H9 (cell line): ENCODE data around the gene NDE1. TPM values are rescaled to one million over a fixed set of nuclear protein-coding genes. Genes with fewer than 3 reads are reported as not detected.

ENCODE experiments used
- DNase-seq: peaks from one replicate; pipeline ENCODE4 v3.0.0-alpha.2; 2017
- H2AFZ ChIP-seq: one replicate; pipeline ENCODE4 v1.6.1; 2013; ENCODE audit warnings: mild to moderate bottlenecking, low read length, control low read depth, moderate library complexity
- H2AK5ac ChIP-seq: 2 replicates; pipeline ENCODE4 v1.6.1; 2013; ENCODE audit warnings: low read length, control low read depth, mixed read lengths; ENCODE audit not compliant: insufficient read length
- H2BK120ac ChIP-seq: one replicate; pipeline ENCODE4 v1.6.1; 2013; ENCODE audit warnings: low read depth, mild to moderate bottlenecking, low read length, control low read depth, inconsistent platforms; ENCODE audit not compliant: poor library complexity, severe bottlenecking
- H2BK12ac ChIP-seq: 2 replicates; pipeline ENCODE4 v1.6.1; 2013; ENCODE audit warnings: low read length, control low read depth, mixed read lengths, low read depth; ENCODE audit not compliant: insufficient read length
- H2BK15ac ChIP-seq: 2 replicates; pipeline ENCODE4 v1.6.1; 2013; ENCODE audit warnings: low read depth, low read length, control low read depth
- H2BK20ac ChIP-seq: one replicate; pipeline ENCODE4 v1.6.1; 2013; ENCODE audit warnings: low read depth, mild to moderate bottlenecking, low read length, control low read depth, inconsistent platforms; ENCODE audit not compliant: poor library complexity, severe bottlenecking
- H2BK5ac ChIP-seq: 2 replicates; pipeline ENCODE4 v1.6.1; 2013; ENCODE audit warnings: low read length, control low read depth, mixed read lengths; ENCODE audit not compliant: insufficient read length
- H3K14ac ChIP-seq: 2 replicates; pipeline ENCODE4 v1.6.1; 2013; ENCODE audit warnings: low read length, control low read depth; ENCODE audit not compliant: insufficient read depth
- H3K18ac ChIP-seq: 2 replicates; pipeline ENCODE4 v1.6.1; 2013; ENCODE audit warnings: low read depth, mild to moderate bottlenecking, mixed read lengths, low read length, control low read depth; ENCODE audit not compliant: insufficient read length
- H3K23ac ChIP-seq: 2 replicates; pipeline ENCODE4 v1.6.1; 2013; ENCODE audit warnings: low read length, control low read depth, mixed read lengths, low read depth; ENCODE audit not compliant: insufficient read length
- H3K23me2 ChIP-seq: 2 replicates; pipeline ENCODE4 v1.6.1; 2013; ENCODE audit warnings: low read depth, mild to moderate bottlenecking, mixed read lengths, low read length, control low read depth; ENCODE audit not compliant: insufficient read length, poor library complexity, severe bottlenecking
- H3K27ac ChIP-seq: 2 replicates; pipeline ENCODE4 v1.5.1; 2013; ENCODE audit warnings: low read length, control low read depth, mixed read lengths, low read depth; ENCODE audit not compliant: insufficient read length
- H3K27me3 ChIP-seq: 2 replicates; pipeline ENCODE4 v1.6.1; 2013; ENCODE audit warnings: low read length, control low read depth, inconsistent platforms; ENCODE audit not compliant: insufficient read depth
- H3K4ac ChIP-seq: 2 replicates; pipeline ENCODE4 v1.6.1; 2013; ENCODE audit warnings: low read depth, mild to moderate bottlenecking, control low read depth, inconsistent platforms, low read length, moderate library complexity
- H3K4me1 ChIP-seq: 2 replicates; pipeline ENCODE4 v1.6.1; 2013; ENCODE audit warnings: low read length, control low read depth, inconsistent platforms; ENCODE audit not compliant: insufficient read depth
- H3K4me2 ChIP-seq: 2 replicates; pipeline ENCODE4 v1.6.1; 2013; ENCODE audit warnings: low read length, control low read depth, mixed read lengths; ENCODE audit not compliant: insufficient read length, insufficient read depth
- H3K56ac ChIP-seq: 2 replicates; pipeline ENCODE4 v1.6.1; 2013; ENCODE audit warnings: low read depth, mild to moderate bottlenecking, mixed read lengths, low read length, control low read depth; ENCODE audit not compliant: insufficient read length
- H3K79me1 ChIP-seq: 2 replicates; pipeline ENCODE4 v1.6.1; 2013; ENCODE audit warnings: low read depth, mild to moderate bottlenecking, moderate library complexity, low read length, control low read depth, inconsistent platforms; ENCODE audit not compliant: insufficient read depth, poor library complexity, severe bottlenecking
- H3K79me2 ChIP-seq: 2 replicates; pipeline ENCODE4 v1.6.1; 2013; ENCODE audit warnings: low read length, control low read depth, inconsistent platforms; ENCODE audit not compliant: insufficient read depth
- H3K9ac ChIP-seq: 2 replicates; pipeline ENCODE4 v1.6.1; 2013; ENCODE audit warnings: low read length, control low read depth, mixed read lengths; ENCODE audit not compliant: insufficient read length; ENCODE audit errors: extremely low read depth
- H3K9me3 ChIP-seq: one replicate; pipeline ENCODE4 v1.6.1; 2013; ENCODE audit warnings: low read depth, low read length, inconsistent platforms; ENCODE audit not compliant: control insufficient read depth
- H3T11ph ChIP-seq: one replicate; pipeline ENCODE4 v1.6.1; 2013; ENCODE audit warnings: mild to moderate bottlenecking, low read length, control low read depth, inconsistent platforms
- H4K20me1 ChIP-seq: one replicate; pipeline ENCODE4 v1.6.1; 2013; ENCODE audit not compliant: control insufficient read depth, insufficient read length, insufficient read depth
- H4K5ac ChIP-seq: 2 replicates; pipeline ENCODE4 v1.6.1; 2013; ENCODE audit warnings: low read depth, mild to moderate bottlenecking, mixed read lengths, low read length, control low read depth; ENCODE audit not compliant: insufficient read length
- H4K8ac ChIP-seq: replicated peaks from 2 replicates; pipeline ENCODE4 v1.6.1; 2013; ENCODE audit warnings: low read length, control low read depth, mixed read lengths, low read depth; ENCODE audit not compliant: insufficient read length
- H4K91ac ChIP-seq: 2 replicates; pipeline ENCODE4 v1.6.1; 2013; ENCODE audit warnings: low read depth, mild to moderate bottlenecking, moderate library complexity, mixed read lengths, low read length, control low read depth; ENCODE audit not compliant: insufficient read length
- H3K27ac Mint-ChIP-seq, 3 experiments: 2 replicates in 2 of 3; 3 replicates in 1 of 3; pipeline ENCODE4 v1.8.0; 2020 to 2021; ENCODE audit warnings: mixed read lengths in 3 of 3, mild to moderate bottlenecking in 1 of 3, moderate library complexity in 1 of 3
- H3K27me3 Mint-ChIP-seq: 2 replicates; pipeline ENCODE4 v1.8.0; 2021; ENCODE audit warnings: low read depth, mild to moderate bottlenecking, moderate library complexity, mixed read lengths
- H3K36me3 Mint-ChIP-seq, 3 experiments: 2 replicates in 2 of 3; 3 replicates in 1 of 3; pipeline ENCODE4 v1.8.0; 2020 to 2021; ENCODE audit warnings: low read depth in 3 of 3, mixed read lengths in 3 of 3; ENCODE audit not compliant: insufficient read depth in 1 of 3
- H3K4me1 Mint-ChIP-seq, 2 experiments: 2 replicates each; pipeline ENCODE4 v1.8.0; 2020; ENCODE audit warnings: mixed read lengths in 2 of 2
- H3K4me3 Mint-ChIP-seq, 2 experiments: 2 replicates in 1 of 2; 3 replicates in 1 of 2; pipeline ENCODE4 v1.8.0; 2020 to 2021; ENCODE audit warnings: mild to moderate bottlenecking in 2 of 2, mixed read lengths in 2 of 2, moderate library complexity in 1 of 2
- H3K9me3 Mint-ChIP-seq, 2 experiments: 2 replicates in 1 of 2; 3 replicates in 1 of 2; pipeline ENCODE4 v1.8.0; 2020; ENCODE audit warnings: mild to moderate bottlenecking in 2 of 2, mixed read lengths in 2 of 2, moderate library complexity in 1 of 2
- WGBS: extraction: QIAGEN DNeasy Blood & Tissue Kit; methylation state at CpG from one replicate; pipeline ENCODE4 v1.1.7; 2013; ENCODE audit warnings: missing lambda C conversion rate, low lambda C conversion rate, mixed read lengths; ENCODE audit not compliant: insufficient read length; ENCODE audit errors: extremely low coverage; 5-methylcytosine and 5-hydroxymethylcytosine counted together
- total RNA-seq: library from RNA; stranded (reverse); gene quantifications from 2 replicates; pipeline ENCODE4 v1.2.1, GENCODE V29; 2021
- TF ChIP-seq, protein P1 (sequence below): fragments of 200-600 bp; sonication (generic); conservative IDR thresholded peaks from 3 replicates; pipeline ENCODE4 v1.8.0; 2021; ENCODE audit warnings: antibody characterized with exemption, mild to moderate bottlenecking

NDE1 gene
- total RNA-seq, 1 experiment from 2014 or later, result 49.6 TPM

- no peak overlapping the region for H3K27ac Mint-ChIP-seq
- H3K9me3 ChIP-seq, result no peaks in the 10 kb centered on the region
- H2BK15ac ChIP-seq, result no peak overlapping the region
- H3K9me3 Mint-ChIP-seq, result no peaks in the 10 kb centered on the region
- H3K27me3 ChIP-seq, result no peaks in the 10 kb centered on the region
- H3K79me2 ChIP-seq, result no peaks in the 10 kb centered on the region
- no peak overlapping the region for H4K8ac ChIP-seq
- H3K56ac ChIP-seq, result no peak overlapping the region
- TF ChIP-seq, protein P1, sequence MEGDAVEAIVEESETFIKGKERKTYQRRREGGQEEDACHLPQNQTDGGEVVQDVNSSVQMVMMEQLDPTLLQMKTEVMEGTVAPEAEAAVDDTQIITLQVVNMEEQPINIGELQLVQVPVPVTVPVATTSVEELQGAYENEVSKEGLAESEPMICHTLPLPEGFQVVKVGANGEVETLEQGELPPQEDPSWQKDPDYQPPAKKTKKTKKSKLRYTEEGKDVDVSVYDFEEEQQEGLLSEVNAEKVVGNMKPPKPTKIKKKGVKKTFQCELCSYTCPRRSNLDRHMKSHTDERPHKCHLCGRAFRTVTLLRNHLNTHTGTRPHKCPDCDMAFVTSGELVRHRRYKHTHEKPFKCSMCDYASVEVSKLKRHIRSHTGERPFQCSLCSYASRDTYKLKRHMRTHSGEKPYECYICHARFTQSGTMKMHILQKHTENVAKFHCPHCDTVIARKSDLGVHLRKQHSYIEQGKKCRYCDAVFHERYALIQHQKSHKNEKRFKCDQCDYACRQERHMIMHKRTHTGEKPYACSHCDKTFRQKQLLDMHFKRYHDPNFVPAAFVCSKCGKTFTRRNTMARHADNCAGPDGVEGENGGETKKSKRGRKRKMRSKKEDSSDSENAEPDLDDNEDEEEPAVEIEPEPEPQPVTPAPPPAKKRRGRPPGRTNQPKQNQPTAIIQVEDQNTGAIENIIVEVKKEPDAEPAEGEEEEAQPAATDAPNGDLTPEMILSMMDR, result no peak
- no peak overlapping the region for H3K23ac ChIP-seq
- no peaks in the 10 kb centered on the region; the same call in 1 of the 2 replicates for H3K27me3 Mint-ChIP-seq
- H2BK20ac ChIP-seq, result no peak overlapping the region
- no peaks in the 10 kb centered on the region for H3K4me1 ChIP-seq
- no peak overlapping the region for H2BK120ac ChIP-seq
- H2BK5ac ChIP-seq, result no peak overlapping the region
- H3K9ac ChIP-seq, result no peak overlapping the region
- no CpG with 5 or more reads among the region's 7 CpGs for WGBS
- H3K4ac ChIP-seq, result no peak overlapping the region
- H3K14ac ChIP-seq, result no peak overlapping the region
- no peak overlapping the region for H2AFZ ChIP-seq
- no peak overlapping the region for H4K5ac ChIP-seq
- H2AK5ac ChIP-seq, result no peak overlapping the region
- no peak for DNase-seq
- 0 out of 4 replicates have a peak, but pooled peaks cover 0 to 4% of the 10 kb centered on the region in 2 experiments for H3K4me1 Mint-ChIP-seq
- H3T11ph ChIP-seq, result no peak overlapping the region
- H4K91ac ChIP-seq, result no peak overlapping the region
- no peak overlapping the region for H3K4me2 ChIP-seq
- H2BK12ac ChIP-seq, result no peak overlapping the region
- no peaks in the 10 kb centered on the region for H3K23me2 ChIP-seq
- no peak overlapping the region for H3K27ac ChIP-seq
- H3K18ac ChIP-seq, result no peak overlapping the region
- H3K79me1 ChIP-seq, result no peaks in the 10 kb centered on the region
- H3K36me3 Mint-ChIP-seq, result no peaks in the 10 kb centered on the region
- no peak overlapping the region for H3K4me3 Mint-ChIP-seq
- no peaks in the 10 kb centered on the region for H4K20me1 ChIP-seq
Observed at GRCh38 chr16:15751940-15752339, 101.9 kb downstream of the NDE1 start.
